ENCODE results near the gene PLEKHG4. TPM values are rescaled to one million over a fixed set of nuclear protein-coding genes. Genes with fewer than 3 reads are reported as not detected.

Gene PLEKHG4
- total and polyA plus RNA-seq, 7 donors = 1.4 to 7.9 (median 3.5) TPM

- Histone ChIP-seq H3K4me1 (peaks cover 0 to 31% (median 12%) of the 10 kb centered on the region in 4 donors), H3K27me3 (peaks cover 0 to 5% (median 5%) of the 10 kb centered on the region in 3 donors), H3K36me3 (no peaks in the 10 kb centered on the region), H3K4me3 (no peak overlapping the region), H3K9me3 (no peaks in the 10 kb centered on the region), H3K27ac (no peak overlapping the region)
- intact Hi-C loops (cut with DNase I) = no loop called here
- no peak for DNase-seq
- TF ChIP-seq POLR2AphosphoS5 (IDR thresholded peaks at IDR 0.05) (no peak), CTCF (IDR thresholded peaks at IDR 0.05) (no peak), EP300 (IDR thresholded peaks at IDR 0.05) (no peak), POLR2A (IDR thresholded peaks at IDR 0.05) (no peak)
- 92 to 95% methylated on average over 14 of the region's 14 CpGs for WGBS, 2 donors
These were observed 2.5 kb downstream of the PLEKHG4 start for GRCh38 chr16:67281536-67282446.

GRCh38 chr16:67282447-67282805 is 3.1 kb downstream of the PLEKHG4 start:
- DNase-seq = no peak
- no peaks in the 10 kb centered on the region for H3K9me3 ChIP-seq
- no peak overlapping the region for H3K4me3 ChIP-seq
- WGBS, 2 donors = 95 to 96% methylated on average over 10 of the region's 10 CpGs
- peaks cover 0 to 25% (median 9%) of the 10 kb centered on the region in 4 donors for H3K4me1 ChIP-seq
- peaks cover 0 to 5% (median 5%) of the 10 kb centered on the region in 3 donors for H3K27me3 ChIP-seq
- intact Hi-C loops (cut with DNase I) = no loop called here
- no peak overlapping the region for H3K27ac ChIP-seq
- no peaks in the 10 kb centered on the region for H3K36me3 ChIP-seq
- TF ChIP-seq POLR2A (IDR thresholded peaks at IDR 0.05) (no peak), POLR2AphosphoS5 (IDR thresholded peaks at IDR 0.05) (no peak), CTCF (IDR thresholded peaks at IDR 0.05) (no peak), EP300 (IDR thresholded peaks at IDR 0.05) (no peak)

GRCh38 chr16:67283039-67283825 is 3.9 kb downstream of the PLEKHG4 start:
- Histone ChIP-seq H3K9me3 (no peaks in the 10 kb centered on the region), H3K4me3 (no peak overlapping the region), H3K4me1 (peaks cover 0 to 17% (median 4%) of the 10 kb centered on the region in 4 donors), H3K27me3 (peaks cover 0 to 5% (median 5%) of the 10 kb centered on the region in 3 donors), H3K27ac (no peak overlapping the region), H3K36me3 (no peaks in the 10 kb centered on the region)
- TF ChIP-seq CTCF (IDR thresholded peaks at IDR 0.05) = no peak
- no peak for TF ChIP-seq POLR2A (IDR thresholded peaks at IDR 0.05)
- TF ChIP-seq EP300 (IDR thresholded peaks at IDR 0.05) = no peak
- no peak for TF ChIP-seq POLR2AphosphoS5 (IDR thresholded peaks at IDR 0.05)
- WGBS, 2 donors = 93% methylated on average over 7 of the region's 7 CpGs
- no peak for DNase-seq
- intact Hi-C loops (cut with DNase I) = no loop called here

- WGBS, 2 donors = 90 to 93% methylated on average over 21 of the region's 21 CpGs
These were observed 4.7 kb downstream of the PLEKHG4 start for GRCh38 chr16:67283826-67284555.

More at GRCh38 chr16:67283826-67284555, 4.7 kb downstream of the PLEKHG4 start:
- TF ChIP-seq POLR2AphosphoS5 (IDR thresholded peaks at IDR 0.05) (no peak), EP300 (IDR thresholded peaks at IDR 0.05) (no peak), POLR2A (IDR thresholded peaks at IDR 0.05) (no peak), CTCF (IDR thresholded peaks at IDR 0.05) (no peak)
- Histone ChIP-seq H3K27ac (no peak overlapping the region), H3K36me3 (no peaks in the 10 kb centered on the region), H3K4me3 (no peak overlapping the region), H3K4me1 (peaks cover 0 to 9% (median under 1%) of the 10 kb centered on the region in 4 donors), H3K27me3 (peaks cover 0 to 5% (median 5%) of the 10 kb centered on the region in 3 donors), H3K9me3 (no peaks in the 10 kb centered on the region)
- intact Hi-C loops (cut with DNase I) = no loop called here
- no peak for DNase-seq

Measured in sigmoid colon (tissue), 7 donors.